ENCODE data around the gene BMP7. TPM values are rescaled to one million over a fixed set of nuclear protein-coding genes. Genes with fewer than 3 reads are reported as not detected.

The BMP7 gene
- total and polyA plus RNA-seq, 2 of the 13 experiments (the other 11 are each of a cell fraction or from before 2014, with no cell fraction given): not detected

- no peak for TF ChIP-seq CEBPZ (IDR thresholded peaks at IDR 0.05; ENCODE audit: low read length)
- no peak for TF ChIP-seq ZNF10 (CRISPR knock-in tag; IDR thresholded peaks at IDR 0.05; ENCODE audit: borderline replicate concordance, low read depth)
- peak; percentile 85 for TF ChIP-seq HNRNPLL (IDR thresholded peaks at IDR 0.05; ENCODE audit: low read depth, low read length, poor library complexity, severe bottlenecking)
- TF ChIP-seq MTF1 (CRISPR knock-in tag; IDR thresholded peaks at IDR 0.05): no peak
- peak; percentile 37; the same call in 1 of the 2 replicates for TF ChIP-seq NR0B2 (CRISPR knock-in tag; IDR thresholded peaks at IDR 0.05)
- no peak for TF ChIP-seq ZNF562 (CRISPR knock-in tag; IDR thresholded peaks at IDR 0.05; ENCODE audit: borderline replicate concordance)
- TF ChIP-seq RBFOX2 (IDR thresholded peaks at IDR 0.05; ENCODE audit: low read depth, low read length): no peak
- 0 out of 2 replicates have a peak, but pooled peaks have one; percentile 33 for TF ChIP-seq MIXL1 (CRISPR knock-in tag; IDR thresholded peaks at IDR 0.05)
- TF ChIP-seq KLF15 (CRISPR knock-in tag; IDR thresholded peaks at IDR 0.05; ENCODE audit: borderline replicate concordance): no peak
- no peak for TF ChIP-seq ZNF720 (CRISPR knock-in tag; IDR thresholded peaks at IDR 0.05)
- no peak for TF ChIP-seq BCL3 (CRISPR knock-in tag; IDR thresholded peaks at IDR 0.05)
- TF ChIP-seq DMAP1 (CRISPR knock-in tag; IDR thresholded peaks at IDR 0.05): peak; percentile 36; the same call in 1 of the 2 replicates
- TF ChIP-seq ZNF572 (CRISPR knock-in tag; IDR thresholded peaks at IDR 0.05): no peak
- TF ChIP-seq ZNF589 (CRISPR knock-in tag; conservative IDR thresholded peaks at IDR 0.05): no peak
- no peak for TF ChIP-seq MAZ (IDR thresholded peaks at IDR 0.05; ENCODE audit: borderline replicate concordance, low read depth, low read length)
- no peak for TF ChIP-seq MAZ (CRISPR knock-in tag; IDR thresholded peaks at IDR 0.05; ENCODE audit: low read depth)
- 0 out of 2 replicates have a peak, but pooled peaks have one; percentile 36 for TF ChIP-seq GFI1 (CRISPR knock-in tag; IDR thresholded peaks at IDR 0.05; ENCODE audit: borderline replicate concordance)
- no peak for TF ChIP-seq ZKSCAN1 (IDR thresholded peaks at IDR 0.05; ENCODE audit: low read length)
- TF ChIP-seq SNAI1 (CRISPR knock-in tag; IDR thresholded peaks at IDR 0.05; ENCODE audit: borderline replicate concordance): no peak
- no peak; the same call in 1 of the 2 replicates for TF ChIP-seq KAT8 (CRISPR knock-in tag; IDR thresholded peaks at IDR 0.05)
- no peak for TF ChIP-seq ZNF747 (CRISPR knock-in tag; IDR thresholded peaks at IDR 0.05; ENCODE audit: borderline replicate concordance)
- TF ChIP-seq, protein P1, sequence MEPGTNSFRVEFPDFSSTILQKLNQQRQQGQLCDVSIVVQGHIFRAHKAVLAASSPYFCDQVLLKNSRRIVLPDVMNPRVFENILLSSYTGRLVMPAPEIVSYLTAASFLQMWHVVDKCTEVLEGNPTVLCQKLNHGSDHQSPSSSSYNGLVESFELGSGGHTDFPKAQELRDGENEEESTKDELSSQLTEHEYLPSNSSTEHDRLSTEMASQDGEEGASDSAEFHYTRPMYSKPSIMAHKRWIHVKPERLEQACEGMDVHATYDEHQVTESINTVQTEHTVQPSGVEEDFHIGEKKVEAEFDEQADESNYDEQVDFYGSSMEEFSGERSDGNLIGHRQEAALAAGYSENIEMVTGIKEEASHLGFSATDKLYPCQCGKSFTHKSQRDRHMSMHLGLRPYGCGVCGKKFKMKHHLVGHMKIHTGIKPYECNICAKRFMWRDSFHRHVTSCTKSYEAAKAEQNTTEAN (CRISPR knock-in tag; conservative IDR thresholded peaks at IDR 0.05): no peak
- no peak for TF ChIP-seq ZBTB7A (CRISPR knock-in tag; IDR thresholded peaks at IDR 0.05)
- TF ChIP-seq ARNT (IDR thresholded peaks at IDR 0.05): no peak
Measured at GRCh38 chr20:57263801-57264792, 2.3 kb downstream of the BMP7 start (continued).
